ENCODE results near the gene NPTX2.

- TF ChIP-seq CTCF (IDR thresholded peaks at IDR 0.05) (no peak), POLR2A (IDR thresholded peaks at IDR 0.05) (no peak), EP300 (IDR thresholded peaks at IDR 0.05) (no peak)
These were observed 23.3 kb downstream of the NPTX2 start for GRCh38 chr7:98640375-98640774.
